ENCODE measurements around the gene GOPC.

- TF ChIP-seq CTCF (IDR thresholded peaks at IDR 0.05) (no peak), POLR2A (IDR thresholded peaks at IDR 0.05) (no peak)
Observed at GRCh38 chr6:117549611-117550010, 52.7 kb downstream of the GOPC start.
